Astrocyte (in vitro differentiated cells and primary cell): Measurements from ENCODE around the gene ALDH1B1.

Experiments
- CTCF ChIP-seq: IDR thresholded peaks from 2 replicates; pipeline ENCODE4 v1.5.1; 2011; ENCODE audit warnings: low read depth, mild to moderate bottlenecking, inconsistent platforms, low read length, moderate library complexity; ENCODE audit not compliant: insufficient read depth
- EZH2 ChIP-seq: IDR thresholded peaks from 2 replicates; pipeline ENCODE4 v1.6.1; 2012; ENCODE audit warnings: mild to moderate bottlenecking, low read length, inconsistent platforms; ENCODE audit not compliant: insufficient read depth

GRCh38 chr9:38445154-38446043, 52.9 kb downstream of the ALDH1B1 start:
- no peak for TF ChIP-seq EZH2
- TF ChIP-seq CTCF: no peak
